ENCODE data around the gene RGS10.
A peak's percentile ranks its signal among the peaks of the same experiment; 100 is the strongest.

RGS10 gene

DNA sequence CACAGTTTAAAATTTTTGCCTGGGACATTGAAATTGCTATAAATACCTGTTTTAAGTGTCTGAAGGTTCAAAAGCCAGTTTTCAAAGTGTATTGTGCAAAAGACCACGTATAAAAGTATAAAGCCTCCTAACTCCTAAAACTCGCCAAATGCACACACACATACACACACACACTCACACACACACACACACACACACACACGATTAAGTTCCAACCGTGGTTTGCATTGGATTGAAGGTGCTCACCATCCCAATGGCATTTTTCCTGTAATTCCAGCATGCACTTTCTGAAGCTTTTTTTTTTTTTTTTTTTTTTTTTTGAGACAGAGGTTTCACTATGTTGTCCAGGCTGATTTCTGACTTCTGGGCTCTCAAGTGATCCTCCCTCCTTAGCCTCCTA, 2.8 kb upstream of the RGS10 start:
- TF ChIP-seq, protein P1, sequence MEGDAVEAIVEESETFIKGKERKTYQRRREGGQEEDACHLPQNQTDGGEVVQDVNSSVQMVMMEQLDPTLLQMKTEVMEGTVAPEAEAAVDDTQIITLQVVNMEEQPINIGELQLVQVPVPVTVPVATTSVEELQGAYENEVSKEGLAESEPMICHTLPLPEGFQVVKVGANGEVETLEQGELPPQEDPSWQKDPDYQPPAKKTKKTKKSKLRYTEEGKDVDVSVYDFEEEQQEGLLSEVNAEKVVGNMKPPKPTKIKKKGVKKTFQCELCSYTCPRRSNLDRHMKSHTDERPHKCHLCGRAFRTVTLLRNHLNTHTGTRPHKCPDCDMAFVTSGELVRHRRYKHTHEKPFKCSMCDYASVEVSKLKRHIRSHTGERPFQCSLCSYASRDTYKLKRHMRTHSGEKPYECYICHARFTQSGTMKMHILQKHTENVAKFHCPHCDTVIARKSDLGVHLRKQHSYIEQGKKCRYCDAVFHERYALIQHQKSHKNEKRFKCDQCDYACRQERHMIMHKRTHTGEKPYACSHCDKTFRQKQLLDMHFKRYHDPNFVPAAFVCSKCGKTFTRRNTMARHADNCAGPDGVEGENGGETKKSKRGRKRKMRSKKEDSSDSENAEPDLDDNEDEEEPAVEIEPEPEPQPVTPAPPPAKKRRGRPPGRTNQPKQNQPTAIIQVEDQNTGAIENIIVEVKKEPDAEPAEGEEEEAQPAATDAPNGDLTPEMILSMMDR (IDR thresholded peaks at IDR 0.05; ENCODE audit: insufficient read depth, low read length, missing control alignments), result no peak
- ChIA-PET CTCF (interaction anchor here (1.1 to 9.3 kb wide), 9 partner anchors 12 to 345 kb away, joined by 3 to 117 read pairs (median 7); partner anchors contain the start of gene GRK5), POLR2A (no interaction called here)

DNA sequence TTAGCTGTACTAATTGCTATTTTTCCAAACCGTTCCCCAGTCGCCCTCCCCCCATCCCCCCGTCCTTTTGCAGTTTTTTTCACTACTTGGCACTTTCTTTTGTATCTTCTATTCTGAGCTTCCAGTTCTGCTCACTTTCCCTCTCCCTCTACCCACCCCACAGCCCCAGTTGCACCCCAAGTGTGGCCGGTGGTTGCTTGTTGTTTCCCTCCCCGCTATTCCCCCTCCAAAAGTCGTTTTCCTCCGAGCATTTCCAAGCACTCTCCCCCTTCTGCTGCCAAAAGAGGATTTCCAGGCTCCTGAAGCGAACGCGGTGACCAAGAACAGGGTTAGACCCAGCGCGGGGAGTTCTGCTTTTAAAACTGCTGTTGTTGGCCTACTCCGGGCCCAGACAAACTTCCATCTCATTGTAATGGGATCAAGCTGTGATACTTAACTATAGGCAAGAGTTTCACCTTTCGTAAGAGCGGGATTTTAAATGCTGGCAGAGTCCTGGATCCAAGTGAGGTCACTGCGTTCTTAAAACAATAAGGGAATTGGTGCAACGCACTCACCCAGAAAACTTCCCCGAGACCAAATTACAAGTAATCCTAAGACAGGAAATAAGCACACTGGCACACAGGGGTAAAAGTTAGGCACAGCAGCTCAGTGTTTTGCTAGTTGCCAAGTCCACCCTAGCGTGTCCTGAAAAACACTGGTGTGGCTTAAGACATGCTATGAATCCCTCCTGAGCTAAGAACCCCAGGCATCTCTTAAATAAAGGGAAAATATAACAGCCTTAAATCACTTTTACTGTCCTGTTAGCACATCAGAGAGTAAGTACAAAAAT, 1.5 kb upstream of the RGS10 start:
- ChIA-PET POLR2A (interaction anchor here (1.3 to 1.9 kb wide), 5 partner anchors 26 to 337 kb away, joined by 3 to 11 read pairs (median 9); partner anchors contain the start of gene BAG3), CTCF (interaction anchor here (0.6 to 9.3 kb wide), 24 partner anchors 10 to 344 kb away, joined by 3 to 117 read pairs (median 4); partner anchors contain the start of gene GRK5)
- TF ChIP-seq, protein P1 (IDR thresholded peaks at IDR 0.05; ENCODE audit: insufficient read depth, low read length, missing control alignments), result no peak
- H3K4me3 ChIP-seq (ENCODE audit: low read depth, low read length), result no peak overlapping the region; the same call in 1 of the 2 replicates
- DNase-seq (ENCODE audit: low read depth, low spot score), result no peak

More for the DNA sequence above, 2.8 kb upstream of the RGS10 start:
- DNase-seq (ENCODE audit: low read depth, low spot score), result no peak
- no peak overlapping the region for H3K4me3 ChIP-seq (ENCODE audit: low read depth, low read length)

DNA sequence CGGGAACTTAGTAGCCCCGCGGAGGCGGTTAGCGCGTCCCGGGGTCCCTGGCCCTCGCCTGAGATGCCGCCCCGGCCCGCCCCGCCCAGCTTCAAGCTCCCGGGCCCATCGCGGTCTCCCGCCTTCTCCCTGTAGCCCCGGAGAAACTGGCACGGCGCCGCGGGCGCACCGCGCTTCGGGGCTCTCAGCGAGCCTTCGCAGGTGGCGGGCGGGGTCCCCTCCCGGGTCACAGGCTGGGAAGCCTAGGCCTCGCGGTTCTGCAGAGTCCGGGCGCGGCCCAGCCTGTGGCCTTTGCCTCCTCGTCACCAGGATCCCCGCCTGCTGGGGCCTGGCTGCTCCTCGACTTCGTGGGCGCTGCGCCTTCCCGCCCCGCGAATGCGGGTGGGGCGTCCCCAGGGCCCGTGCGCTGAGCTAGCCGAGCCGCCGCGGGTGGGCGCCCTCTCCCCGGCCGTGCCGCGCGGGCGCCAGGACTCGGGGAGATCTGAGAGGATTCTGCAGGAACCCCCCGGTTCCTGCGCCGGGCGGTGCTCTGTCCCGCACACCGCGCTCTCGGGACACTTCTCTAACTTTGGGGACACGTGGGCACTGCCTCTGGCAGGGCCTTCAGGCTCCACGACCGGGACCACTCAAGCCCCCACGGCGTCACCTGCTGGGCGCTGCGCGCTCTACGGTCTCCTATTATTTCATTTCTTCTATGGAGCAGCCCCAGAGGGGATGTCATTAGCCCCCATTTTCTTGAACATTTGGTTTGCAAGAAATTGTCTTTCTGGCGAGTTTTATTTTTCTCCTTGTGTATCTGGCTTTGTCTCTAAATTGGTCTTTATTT, 682 bp upstream of the RGS10 start:
- ChIA-PET CTCF (interaction anchor here (0.6 to 9.3 kb wide), 24 partner anchors 9 to 343 kb away, joined by 3 to 117 read pairs (median 4); partner anchors contain the start of gene GRK5), POLR2A (interaction anchor here (0.7 to 1.9 kb wide), 16 partner anchors 12 to 344 kb away, joined by 3 to 11 read pairs (median 4); partner anchors contain the start of gene BAG3)
- H3K4me3 ChIP-seq (ENCODE audit: low read depth, low read length), result peak overlapping the region; percentile 69
- TF ChIP-seq, protein P1 (IDR thresholded peaks at IDR 0.05; ENCODE audit: insufficient read depth, low read length, missing control alignments), result peak; percentile 51
- DNase-seq (ENCODE audit: low read depth, low spot score), result no peak

DNA sequence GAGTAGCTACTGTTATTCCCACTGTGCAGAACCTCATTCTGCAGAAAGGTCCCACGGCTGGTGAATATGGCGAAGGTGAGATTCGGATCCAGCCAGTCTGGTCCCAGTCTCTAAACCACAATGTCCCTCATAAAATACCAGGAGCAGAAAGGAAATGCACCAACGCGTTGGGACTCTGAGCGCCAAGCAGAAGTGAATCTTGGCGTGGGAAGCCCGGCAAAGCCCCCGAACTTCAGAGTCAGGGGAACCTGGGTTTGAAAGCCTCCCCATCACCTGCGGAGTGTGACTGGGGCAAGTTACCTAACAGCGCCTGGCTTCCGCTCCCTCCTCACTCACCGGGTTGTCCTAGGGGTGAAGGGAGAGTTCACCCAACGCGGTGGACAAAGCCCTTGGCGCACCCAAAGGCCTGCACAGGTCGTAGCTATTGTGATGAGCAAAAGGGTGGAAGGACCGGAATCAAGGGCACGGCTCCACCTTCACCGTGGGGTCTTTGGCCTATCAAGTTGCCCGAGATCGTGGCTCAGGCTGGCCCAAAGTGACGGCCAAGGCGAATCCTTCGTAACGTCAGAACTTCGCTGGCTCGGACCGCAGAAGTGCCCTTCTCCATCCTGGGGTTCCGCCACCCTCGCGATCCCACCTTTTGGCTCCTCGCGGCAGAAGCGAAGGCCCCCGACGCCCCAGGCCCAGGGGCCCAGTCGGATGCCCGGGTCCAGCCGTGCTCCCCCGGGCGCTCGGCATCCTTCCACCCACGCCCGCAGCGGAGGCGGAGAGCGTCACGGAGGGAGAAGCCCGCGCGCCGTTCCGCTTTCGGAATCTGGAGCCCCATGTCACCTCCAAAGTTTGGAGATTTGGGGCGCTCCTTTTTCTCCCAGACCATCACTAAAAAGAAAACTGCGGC, 811 bp downstream of the RGS10 start:
- TF ChIP-seq, protein P1 (IDR thresholded peaks at IDR 0.05; ENCODE audit: insufficient read depth, low read length, missing control alignments), result no peak
- no peak for DNase-seq (ENCODE audit: low read depth, low spot score)
- POLR2A ChIA-PET, result interaction anchor here (0.6 to 1.9 kb wide), 16 partner anchors 11 to 342 kb away, joined by 3 to 11 read pairs (median 4); partner anchors contain the start of genes BAG3 and TIAL1
- H3K4me3 ChIP-seq (ENCODE audit: low read depth, low read length), result peak overlapping the region; percentile 69
- CTCF ChIA-PET, result interaction anchor here (1.6 to 9.3 kb wide), 9 partner anchors 8 to 341 kb away, joined by 3 to 117 read pairs (median 13); partner anchors contain the start of gene GRK5

DNA sequence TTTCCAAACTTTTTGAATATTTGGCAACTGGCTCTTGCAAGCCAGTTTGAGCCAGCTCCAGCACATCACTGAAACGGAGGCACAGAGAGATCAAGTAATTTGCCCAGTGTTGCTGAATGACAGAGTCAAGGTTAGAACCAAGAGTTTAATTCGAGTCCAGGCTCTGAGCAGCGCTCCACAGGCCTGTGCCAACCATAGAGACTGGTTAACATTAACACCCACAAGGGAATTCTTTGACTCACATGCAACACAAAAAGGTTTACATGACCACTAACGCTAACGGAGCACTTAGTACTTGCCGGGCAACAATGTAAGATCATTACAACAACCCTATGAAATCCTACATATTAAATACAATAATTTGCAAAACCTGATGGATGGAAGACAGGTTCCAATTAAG, 1.5 kb downstream of the RGS10 start:
- DNase-seq (ENCODE audit: low read depth, low spot score), result no peak
- ChIA-PET CTCF (interaction anchor here (0.9 to 9.3 kb wide), 5 partner anchors 11 to 341 kb away, joined by 3 to 117 read pairs (median 12); partner anchors contain the start of gene GRK5), POLR2A (no interaction called here)
- H3K4me3 ChIP-seq (ENCODE audit: low read depth, low read length), result peak overlapping the region; percentile 69
- TF ChIP-seq, protein P1 (IDR thresholded peaks at IDR 0.05; ENCODE audit: insufficient read depth, low read length, missing control alignments), result no peak
